Measurements from ENCODE around the gene MICB.

DNA sequence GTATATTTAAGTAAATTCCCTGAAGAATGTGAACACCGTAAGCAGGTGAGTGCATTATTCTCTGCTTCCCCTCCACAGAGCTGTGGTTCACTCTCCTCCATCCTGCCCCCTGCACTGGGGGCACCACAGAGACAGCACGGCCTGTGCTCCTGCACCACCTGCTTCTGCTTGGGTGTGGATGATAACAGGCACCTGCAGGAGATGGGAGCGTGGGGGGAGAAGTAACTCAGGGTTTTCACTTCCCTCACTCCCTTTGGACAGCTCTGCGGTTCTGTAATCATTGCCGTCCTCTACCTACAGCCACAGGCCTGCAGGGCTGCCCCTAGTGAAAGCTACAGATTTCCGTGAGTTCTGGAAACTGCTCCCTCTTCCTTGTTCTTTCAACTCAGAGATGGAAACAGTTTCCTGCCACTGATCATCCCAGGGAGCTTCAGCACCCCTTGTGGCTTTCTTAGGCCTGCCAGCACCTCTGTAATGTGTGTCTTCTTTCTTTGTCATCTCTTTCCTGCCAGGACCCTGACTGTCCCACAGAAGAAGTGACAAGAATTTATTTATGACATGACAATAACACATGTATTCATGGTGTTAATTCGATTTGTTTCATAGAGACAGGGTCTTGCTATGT lies 21.3 kb upstream of the MICB start:
- TF ChIP-seq, protein P1, sequence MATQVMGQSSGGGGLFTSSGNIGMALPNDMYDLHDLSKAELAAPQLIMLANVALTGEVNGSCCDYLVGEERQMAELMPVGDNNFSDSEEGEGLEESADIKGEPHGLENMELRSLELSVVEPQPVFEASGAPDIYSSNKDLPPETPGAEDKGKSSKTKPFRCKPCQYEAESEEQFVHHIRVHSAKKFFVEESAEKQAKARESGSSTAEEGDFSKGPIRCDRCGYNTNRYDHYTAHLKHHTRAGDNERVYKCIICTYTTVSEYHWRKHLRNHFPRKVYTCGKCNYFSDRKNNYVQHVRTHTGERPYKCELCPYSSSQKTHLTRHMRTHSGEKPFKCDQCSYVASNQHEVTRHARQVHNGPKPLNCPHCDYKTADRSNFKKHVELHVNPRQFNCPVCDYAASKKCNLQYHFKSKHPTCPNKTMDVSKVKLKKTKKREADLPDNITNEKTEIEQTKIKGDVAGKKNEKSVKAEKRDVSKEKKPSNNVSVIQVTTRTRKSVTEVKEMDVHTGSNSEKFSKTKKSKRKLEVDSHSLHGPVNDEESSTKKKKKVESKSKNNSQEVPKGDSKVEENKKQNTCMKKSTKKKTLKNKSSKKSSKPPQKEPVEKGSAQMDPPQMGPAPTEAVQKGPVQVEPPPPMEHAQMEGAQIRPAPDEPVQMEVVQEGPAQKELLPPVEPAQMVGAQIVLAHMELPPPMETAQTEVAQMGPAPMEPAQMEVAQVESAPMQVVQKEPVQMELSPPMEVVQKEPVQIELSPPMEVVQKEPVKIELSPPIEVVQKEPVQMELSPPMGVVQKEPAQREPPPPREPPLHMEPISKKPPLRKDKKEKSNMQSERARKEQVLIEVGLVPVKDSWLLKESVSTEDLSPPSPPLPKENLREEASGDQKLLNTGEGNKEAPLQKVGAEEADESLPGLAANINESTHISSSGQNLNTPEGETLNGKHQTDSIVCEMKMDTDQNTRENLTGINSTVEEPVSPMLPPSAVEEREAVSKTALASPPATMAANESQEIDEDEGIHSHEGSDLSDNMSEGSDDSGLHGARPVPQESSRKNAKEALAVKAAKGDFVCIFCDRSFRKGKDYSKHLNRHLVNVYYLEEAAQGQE (IDR thresholded peaks at IDR 0.05; ENCODE audit: insufficient read depth in 1 of 2, low read depth in 2 of 2, low read length in 1 of 2) = no peak
- TF ChIP-seq, protein P2, sequence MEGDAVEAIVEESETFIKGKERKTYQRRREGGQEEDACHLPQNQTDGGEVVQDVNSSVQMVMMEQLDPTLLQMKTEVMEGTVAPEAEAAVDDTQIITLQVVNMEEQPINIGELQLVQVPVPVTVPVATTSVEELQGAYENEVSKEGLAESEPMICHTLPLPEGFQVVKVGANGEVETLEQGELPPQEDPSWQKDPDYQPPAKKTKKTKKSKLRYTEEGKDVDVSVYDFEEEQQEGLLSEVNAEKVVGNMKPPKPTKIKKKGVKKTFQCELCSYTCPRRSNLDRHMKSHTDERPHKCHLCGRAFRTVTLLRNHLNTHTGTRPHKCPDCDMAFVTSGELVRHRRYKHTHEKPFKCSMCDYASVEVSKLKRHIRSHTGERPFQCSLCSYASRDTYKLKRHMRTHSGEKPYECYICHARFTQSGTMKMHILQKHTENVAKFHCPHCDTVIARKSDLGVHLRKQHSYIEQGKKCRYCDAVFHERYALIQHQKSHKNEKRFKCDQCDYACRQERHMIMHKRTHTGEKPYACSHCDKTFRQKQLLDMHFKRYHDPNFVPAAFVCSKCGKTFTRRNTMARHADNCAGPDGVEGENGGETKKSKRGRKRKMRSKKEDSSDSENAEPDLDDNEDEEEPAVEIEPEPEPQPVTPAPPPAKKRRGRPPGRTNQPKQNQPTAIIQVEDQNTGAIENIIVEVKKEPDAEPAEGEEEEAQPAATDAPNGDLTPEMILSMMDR (IDR thresholded peaks at IDR 0.05) = no peak
- TF ChIP-seq POLR2AphosphoS5 (IDR thresholded peaks at IDR 0.05; ENCODE audit: low read depth, low read length) = no peak
- TF ChIP-seq TCF7L2 (IDR thresholded peaks at IDR 0.05; ENCODE audit: low read depth, low read length) = no peak
- TF ChIP-seq SIN3A (IDR thresholded peaks at IDR 0.05; ENCODE audit: borderline replicate concordance, insufficient read depth, low read depth, low read length) = no peak
